HG03135 (cell line): Measurements from ENCODE around the gene WNT9B.

Experiments used
- ATAC-seq: cut with Tn5 transposase; IDR thresholded peaks from one replicate; pipeline ENCODE4 v1.9.1; 2021; ENCODE audit warnings: mild to moderate bottlenecking, moderate library complexity; ENCODE audit not compliant: unreplicated experiment

WNT9B gene

DNA sequence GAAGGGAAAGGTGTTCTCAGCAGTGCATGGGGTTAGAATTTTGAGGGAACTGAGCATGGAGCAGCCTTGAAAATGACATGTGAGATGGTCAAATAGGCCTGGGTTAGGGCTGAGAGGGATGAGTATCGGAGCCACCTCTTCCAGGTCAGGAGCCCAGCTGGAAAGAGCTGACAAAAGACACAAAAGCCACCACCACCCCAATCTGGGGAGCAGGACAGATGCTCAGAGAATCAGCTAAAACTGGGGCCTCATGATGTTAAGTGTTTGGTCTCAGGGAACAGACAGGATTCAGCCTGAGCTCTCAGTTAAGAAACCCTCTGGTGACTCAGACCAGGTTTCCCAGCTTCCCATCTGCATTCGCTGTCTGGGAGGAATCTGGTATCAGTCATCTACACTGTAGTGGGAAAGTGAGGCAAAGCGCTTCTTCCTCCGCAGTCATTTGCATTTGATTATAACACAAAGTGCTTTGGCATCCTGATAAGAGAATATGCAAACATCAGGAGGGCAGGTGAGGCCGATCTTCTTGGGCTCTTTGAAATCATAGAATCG is 2.6 kb downstream of the WNT9B start:
- no peak for ATAC-seq

DNA sequence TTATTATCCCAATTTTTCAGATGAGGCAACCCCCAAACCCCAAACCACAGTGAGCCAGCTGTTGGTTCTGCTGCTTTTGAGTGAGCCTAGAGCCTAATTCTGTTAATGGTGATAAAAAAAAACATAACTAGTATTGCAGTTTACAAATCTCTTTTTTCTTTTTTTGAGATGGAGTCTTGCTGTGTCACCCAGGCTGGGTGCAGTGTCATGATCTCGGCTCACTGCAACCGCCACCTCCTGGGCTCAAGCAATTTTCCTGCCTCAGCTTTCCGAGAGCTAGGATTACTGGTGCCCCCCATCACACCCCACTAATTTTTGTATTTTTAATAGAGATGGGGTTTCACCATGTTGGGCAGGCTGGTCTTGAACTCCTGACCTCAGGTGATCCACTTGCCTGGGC is 3.1 kb downstream of the WNT9B start:
- ATAC-seq, result no peak

DNA sequence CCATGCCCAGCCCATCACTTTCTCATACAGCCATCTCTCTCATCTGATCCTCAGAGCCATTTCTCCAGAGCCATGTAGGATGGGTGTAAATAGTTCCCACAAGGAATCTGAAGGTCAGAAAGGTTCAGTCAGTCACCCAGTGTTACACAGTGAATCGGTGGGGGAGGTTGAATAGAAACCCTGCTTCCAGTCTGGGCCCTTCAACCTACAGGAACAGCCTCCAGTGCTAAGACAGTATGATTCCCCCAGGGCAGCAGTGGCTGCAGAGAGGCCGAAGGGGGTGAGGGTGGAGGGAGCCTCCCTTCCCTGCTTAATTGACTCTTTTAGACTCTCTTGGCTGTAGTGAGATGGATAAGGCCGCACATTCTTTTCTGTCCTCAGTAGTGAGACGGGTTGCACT is 3.6 kb downstream of the WNT9B start:
- ATAC-seq, result no peak

DNA sequence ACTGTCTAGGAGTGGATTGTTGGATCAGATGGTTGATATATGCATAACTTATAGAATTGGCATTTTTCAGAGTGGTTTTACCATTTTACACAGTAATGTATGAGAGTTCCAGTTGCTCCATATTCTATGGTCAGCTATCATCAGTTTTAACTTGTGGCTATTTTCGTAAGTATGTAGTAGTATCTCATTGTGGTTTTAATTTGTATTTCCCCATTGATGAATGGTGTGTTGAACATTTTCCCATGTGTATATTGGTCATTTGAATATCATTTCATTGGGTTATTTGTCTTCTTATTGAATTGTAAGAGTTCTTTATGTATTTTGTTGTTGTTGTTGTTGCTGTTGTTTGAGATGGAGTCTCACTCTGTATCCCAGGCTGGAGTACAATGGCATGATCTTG is 6.2 kb downstream of the WNT9B start:
- ATAC-seq, result no peak

DNA sequence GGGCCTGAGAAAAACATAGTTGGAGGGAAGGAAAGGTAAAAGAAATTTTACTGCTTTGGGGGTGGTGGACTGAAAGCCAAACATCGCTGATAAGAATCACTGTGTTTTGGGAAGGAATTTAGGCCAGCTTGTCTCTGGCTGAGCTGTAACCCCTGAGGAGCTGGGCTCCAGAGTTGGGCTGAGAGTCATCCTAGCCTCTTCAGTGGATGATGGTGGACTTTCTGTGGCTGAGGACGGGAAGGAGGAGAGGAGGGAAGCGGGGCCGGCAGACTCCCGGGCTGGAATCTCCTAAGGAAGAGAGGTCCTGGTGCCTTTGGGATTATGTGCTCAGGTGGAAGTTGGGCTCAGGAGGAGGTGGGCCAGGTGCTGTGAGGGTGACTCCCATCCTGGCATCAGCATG is 8.6 kb downstream of the WNT9B start:
- no peak for ATAC-seq

DNA sequence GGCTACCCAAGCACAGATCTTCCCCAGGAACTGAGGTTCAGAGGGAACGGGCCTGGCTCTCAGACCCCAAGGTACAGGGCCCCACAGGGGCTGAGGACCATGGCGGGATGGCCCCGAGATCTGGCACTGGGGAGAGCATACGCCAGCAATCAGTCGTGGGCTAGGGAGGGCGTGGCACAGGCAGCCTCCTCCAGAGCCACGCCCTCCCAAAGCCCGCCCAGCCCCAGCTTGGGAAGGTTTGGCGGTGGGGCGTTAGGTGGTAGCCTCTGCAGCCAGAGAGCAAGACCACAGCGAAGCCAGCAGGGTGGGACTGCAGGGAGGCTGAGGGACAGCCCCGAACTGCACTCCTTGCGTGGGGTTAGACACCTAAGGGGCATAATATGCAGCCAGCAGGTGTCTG is 11.6 kb downstream of the WNT9B start:
- ATAC-seq, result no peak

DNA sequence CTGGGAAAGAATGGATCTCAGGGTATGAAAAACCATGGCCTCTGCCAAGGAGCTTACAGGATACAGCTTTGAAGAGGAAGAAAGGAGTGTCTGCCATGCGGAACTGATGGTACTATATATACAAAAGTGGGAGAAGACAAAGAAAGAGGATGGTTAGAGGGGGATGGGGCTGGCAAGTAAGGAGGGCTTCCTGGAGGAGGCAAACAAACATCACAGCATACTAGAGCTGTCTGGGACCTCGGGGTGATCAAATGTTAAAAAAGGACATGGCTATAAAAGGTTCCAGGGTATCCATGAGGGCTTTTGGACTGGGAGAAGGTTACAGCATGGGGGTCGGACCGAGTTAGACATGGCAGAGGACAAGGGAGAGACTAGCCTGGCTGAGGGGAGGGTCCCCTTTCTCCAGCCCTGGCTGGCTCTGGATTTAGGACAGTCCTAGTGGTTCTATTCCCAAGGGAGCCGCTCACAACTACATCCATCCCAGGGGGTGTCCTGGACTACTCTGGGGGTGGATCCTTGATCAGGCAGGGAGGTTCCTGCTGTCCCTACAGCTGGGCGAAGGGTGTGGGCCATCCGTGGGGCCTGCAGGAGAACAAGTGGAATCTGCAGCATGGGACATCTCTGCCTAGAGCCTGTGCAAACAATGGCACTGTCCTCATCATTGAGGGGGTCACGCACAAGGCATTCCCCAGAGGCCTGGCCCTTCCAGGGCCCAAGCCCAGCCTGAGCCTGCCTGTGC is 12.2 kb downstream of the WNT9B start:
- no peak for ATAC-seq

DNA sequence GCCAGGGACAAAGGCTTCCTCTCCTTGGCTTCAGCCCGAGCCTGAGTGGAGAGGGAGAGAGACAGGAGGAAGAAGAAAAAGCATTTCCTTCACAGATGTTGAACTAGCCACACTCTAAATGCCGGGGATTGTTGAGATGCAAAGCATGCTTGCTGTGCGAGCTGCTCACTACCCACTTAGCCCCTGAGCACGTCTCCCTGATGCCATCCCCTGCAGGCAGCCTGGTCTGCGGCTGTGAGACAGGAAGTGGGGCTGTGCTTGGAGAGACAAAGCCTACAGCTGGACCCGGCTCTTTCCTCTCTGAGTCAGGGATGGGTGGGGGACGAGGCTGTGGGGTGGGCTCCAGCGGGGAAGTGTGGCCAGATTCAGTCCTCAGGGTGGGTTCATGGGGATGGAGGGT is 13.7 kb downstream of the WNT9B start:
- ATAC-seq, result no peak

DNA sequence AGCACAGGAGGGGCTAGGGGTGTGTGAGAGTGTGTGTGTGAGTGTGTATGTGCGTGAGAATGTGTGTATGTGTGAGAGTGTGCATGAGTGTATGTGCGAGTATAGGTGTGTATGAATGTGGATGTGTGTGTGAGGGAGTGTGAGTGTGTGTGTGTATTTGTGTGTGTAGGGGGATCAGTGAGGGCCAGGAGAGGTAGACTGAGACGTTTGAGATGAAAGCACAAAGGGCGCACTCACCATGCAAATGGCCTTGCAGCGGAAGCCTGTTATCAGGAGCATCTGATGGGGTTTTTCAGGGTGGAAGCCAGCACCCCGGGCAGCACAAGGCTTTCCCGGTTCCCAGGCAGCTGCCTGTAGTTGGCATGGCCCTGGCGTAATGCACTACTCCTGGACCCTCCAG is 14.9 kb downstream of the WNT9B start:
- ATAC-seq, result no peak

DNA sequence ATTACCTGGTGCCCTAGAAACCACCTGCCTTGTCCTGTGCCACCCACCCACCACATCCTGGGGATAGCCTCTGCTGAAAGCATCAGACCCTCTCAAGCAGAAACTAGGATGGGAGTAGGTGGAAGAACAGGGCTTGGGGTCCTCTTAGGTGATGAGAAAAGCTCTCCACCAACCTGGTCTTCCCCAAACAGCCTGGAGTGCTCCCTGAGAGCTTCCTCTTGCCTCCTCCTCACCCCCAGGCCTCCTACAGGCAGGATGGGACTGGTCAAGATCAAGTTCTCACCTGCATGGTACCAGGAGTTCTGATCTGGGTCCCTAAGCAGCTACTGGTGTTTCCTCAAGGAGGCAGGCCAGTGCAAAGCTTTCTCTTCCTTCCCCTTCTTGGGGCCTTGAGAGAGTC is 15.4 kb downstream of the WNT9B start:
- ATAC-seq, result no peak

DNA sequence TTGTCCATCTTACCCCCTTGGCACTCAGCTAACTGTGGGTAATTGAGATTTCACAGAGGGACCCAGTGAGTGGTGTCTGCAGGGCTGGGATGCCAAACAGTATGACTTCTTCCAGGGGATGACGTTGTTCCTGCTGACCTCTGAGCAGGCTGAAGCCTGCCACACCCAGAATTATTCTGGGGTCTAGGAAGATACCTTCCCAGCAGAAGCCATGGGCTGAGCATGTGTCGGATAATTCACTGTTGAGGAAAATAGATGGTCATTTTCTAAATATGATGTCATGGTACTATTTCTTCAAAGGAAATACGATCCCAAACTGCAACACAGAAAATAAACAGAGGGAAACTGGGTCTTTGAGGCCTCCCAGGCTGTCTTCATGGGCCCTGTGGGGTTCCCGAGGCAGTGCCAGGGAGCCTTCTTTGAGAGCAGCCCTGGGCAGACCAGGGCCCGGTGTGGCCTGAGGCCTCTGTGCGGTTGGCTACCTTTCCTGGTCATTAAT is 17.4 kb downstream of the WNT9B start:
- ATAC-seq, result no peak

DNA sequence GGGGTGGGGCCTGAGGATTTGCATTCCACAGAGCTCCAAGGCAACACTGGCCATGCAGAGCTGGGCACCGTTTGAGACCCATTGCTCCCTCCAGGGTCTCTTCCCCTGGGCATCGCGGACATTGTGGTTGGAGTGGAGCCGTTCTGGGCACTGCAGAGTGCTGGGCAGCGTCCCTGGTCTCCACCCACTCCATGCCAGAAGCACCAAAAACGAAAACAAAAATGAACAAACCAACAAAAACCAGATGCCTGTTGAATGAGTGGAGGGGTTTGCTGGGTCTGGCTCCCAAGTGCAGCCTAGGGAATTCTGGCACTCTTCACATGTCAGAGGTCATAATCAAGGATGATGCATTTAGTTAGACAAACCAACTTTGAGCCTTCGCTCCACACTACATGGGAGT is 17.9 kb downstream of the WNT9B start:
- no peak for ATAC-seq

DNA sequence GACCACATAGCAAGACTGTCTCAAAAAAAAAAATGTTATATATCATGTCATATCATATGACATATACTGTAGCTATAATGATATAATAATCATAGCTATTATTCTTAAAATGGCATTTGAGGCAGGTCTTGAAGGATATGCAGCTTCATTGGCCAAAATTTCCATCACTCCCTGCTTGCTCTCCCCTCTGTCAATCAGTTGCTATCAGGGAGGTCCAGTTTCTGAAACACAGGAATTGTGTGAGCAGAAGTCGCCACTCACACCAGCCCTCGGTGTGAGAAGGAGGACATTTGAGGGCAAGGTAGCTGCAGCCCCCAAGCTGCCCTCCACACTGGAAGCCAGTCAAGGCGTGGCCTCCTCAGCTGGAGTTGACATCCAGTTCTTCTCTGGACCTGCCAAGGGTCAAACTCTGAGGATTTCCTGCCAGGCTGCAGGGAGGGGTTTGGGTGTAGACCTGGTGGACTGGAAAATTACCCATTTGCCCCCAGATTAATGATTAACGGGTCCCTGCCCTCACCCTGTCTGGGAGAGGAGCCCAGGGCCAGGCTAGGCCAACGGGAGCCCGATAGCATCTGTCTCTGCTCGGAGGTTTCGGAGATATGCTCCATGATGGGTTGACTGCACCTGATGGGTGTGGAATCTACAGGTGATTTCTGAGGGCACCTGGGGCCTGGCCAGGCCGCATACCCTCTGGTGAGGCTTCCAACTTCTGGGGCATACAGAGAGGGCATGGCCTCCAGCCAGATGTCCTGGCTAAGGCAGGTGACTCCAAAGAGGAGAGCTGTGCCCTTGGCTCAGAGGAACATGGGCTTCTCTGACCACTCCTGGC is 18.8 kb downstream of the WNT9B start:
- no peak for ATAC-seq

DNA sequence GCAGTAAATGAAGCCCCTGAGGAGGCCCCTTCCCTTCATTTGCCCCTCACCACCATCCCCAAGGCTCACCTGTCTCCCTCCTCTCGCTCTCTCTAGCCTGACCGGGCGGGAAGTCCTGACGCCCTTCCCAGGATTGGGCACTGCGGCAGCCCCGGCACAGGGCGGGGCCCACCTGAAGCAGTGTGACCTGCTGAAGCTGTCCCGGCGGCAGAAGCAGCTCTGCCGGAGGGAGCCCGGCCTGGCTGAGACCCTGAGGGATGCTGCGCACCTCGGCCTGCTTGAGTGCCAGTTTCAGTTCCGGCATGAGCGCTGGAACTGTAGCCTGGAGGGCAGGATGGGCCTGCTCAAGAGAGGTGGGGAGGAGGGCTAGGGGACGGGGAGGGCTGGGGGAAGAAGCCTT is 21.0 kb downstream of the WNT9B start:
- ATAC-seq, result no peak

DNA sequence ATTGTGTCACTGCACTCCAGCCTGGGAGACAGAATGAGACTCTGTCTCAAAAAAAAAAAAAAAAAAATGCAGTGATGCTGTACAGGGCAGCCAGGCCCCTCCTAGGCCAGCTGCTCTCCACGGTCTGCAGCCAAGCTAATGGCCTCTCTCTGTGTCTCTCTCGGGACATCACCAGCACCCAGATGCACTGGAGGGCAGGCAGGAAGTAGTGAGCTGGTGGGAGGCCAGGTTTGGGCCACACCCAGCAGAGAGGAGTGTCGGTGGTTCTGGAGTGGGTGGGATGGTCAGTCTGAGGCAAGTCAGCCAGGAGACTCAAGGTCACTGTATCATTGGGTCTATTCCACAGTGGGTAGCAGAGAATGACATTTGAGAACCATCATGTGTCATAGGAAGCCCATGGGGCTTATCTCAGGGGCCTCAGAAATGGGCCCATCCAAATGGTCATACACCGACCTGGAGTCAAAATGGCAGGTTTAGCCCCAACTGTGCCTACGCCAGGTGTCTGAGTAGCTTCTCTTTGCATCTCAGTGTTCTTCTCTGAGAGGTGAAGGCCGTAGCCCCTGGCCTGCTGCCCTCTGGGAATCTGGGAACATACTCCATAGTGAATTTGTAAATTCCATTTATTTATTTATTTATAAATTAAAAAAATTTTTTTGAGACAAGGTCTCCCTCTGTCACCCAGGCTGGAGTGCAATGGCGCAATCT is 22.7 kb downstream of the WNT9B start:
- no peak for ATAC-seq

DNA sequence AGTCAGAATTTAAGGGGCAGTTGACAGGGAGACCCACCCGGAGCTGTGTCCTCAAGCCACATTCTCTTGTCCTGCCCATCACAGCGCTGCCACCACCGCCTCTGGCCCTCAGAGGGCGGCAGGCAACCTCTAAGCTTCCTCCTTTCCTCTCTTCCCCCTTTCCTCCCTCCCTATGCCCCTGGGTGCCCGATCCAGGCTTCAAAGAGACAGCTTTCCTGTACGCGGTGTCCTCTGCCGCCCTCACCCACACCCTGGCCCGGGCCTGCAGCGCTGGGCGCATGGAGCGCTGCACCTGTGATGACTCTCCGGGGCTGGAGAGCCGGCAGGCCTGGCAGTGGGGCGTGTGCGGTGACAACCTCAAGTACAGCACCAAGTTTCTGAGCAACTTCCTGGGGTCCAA is 23.5 kb downstream of the WNT9B start:
- ATAC-seq, result no peak

DNA sequence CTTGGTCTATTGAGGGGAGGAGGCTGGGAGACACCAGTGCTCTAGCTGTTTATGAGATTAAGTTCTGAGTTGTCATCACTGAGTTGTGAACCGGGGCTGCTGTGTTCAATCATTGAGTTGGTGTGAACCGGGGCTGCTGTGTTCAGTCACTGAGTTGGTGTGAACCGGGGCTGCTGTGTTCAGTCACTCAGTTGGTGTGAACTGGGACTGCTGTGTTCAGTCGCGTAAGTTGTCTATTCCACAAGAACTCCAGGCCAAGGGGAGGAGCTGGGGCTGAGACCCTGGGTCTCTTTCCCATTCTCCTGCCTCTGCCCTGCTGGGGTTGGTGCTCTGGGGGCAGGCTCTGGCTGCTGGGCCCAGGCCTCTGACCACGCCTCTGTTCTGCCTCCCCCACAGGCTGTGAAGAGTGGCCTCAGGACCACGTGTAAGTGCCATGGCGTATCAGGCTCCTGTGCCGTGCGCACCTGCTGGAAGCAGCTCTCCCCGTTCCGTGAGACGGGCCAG is 24.5 kb downstream of the WNT9B start:
- ATAC-seq, result no peak

DNA sequence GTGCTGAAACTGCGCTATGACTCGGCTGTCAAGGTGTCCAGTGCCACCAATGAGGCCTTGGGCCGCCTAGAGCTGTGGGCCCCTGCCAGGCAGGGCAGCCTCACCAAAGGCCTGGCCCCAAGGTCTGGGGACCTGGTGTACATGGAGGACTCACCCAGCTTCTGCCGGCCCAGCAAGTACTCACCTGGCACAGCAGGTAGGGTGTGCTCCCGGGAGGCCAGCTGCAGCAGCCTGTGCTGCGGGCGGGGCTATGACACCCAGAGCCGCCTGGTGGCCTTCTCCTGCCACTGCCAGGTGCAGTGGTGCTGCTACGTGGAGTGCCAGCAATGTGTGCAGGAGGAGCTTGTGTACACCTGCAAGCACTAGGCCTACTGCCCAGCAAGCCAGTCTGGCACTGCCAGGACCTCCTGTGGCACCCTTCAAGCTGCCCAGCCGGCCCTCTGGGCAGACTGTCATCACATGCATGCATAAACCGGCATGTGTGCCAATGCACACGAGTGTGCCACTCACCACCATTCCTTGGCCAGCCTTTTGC is 25.0 kb downstream of the WNT9B start:
- ATAC-seq, result no peak

DNA sequence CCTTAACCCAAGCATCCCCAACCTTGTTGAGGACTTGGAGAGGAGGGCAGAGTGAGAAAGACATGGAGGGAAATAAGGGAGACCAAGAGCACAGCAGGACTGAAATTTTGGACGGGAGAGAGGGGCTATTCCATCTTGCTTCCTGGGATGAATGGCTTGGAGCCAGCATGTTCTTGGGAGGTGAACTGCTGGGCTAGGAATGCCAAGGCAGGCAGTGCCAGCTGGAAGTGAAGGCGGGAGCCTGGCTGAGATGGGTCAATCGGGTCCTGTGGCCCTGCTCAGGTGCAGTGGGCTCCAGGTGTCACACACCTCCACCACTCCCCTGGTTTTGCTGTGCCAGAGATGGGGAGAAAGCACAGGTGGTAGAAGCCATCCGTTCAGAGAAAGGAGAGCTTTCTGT is 25.5 kb downstream of the WNT9B start:
- ATAC-seq, result no peak

DNA sequence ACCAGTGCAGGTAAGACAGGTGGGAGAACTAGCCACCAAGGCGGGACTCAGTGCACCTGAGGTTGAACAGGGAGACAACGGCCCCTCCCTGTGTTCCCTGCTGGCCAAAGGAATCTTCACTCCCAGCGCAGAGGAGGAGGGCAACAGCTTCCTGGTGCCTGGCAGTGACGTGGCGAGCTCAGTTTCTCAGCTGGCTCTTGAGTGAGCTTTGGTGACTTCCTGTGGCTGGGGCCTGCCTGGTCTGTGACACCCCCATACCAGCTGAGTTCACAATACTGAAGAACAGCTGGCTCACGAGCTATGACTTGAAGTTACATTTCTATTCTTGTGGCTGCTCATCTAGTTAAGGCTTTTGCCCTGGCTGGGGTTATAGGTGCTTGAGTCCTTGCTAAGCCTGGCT is 26.1 kb downstream of the WNT9B start:
- ATAC-seq, result no peak

DNA sequence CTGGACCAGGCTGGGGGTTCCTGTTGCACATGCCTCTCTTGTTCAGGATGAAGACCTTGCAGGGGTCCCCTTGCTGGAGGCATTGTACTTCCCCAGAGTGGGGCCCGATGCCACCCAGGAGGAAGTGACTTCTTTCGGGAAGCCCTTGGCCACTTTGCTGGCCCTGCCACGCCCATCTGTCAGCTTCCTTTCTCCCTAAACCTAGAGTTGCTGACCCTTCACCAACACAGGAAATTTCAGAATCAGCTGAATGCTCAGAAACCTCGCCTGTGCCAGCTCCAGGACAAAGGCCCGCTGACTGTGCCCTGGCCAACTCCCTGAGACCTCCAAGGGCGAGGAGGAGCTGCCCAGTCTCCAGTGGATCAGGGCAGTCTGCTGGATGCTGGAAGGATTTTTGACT is 26.7 kb downstream of the WNT9B start:
- no peak for ATAC-seq
